GM20000 (cell line): ENCODE results near the gene PLD3.

Source experiments
- DNase-seq: peaks from one replicate; pipeline ENCODE4 v3.0.0; 2012; ENCODE audit warnings: low spot score
- TF ChIP-seq, protein P1 (sequence below): IDR thresholded peaks from 2 replicates; pipeline ENCODE4 v1.5.1; 2012; ENCODE audit warnings: mild to moderate bottlenecking, control low read depth; ENCODE audit errors: extremely low read depth, missing control alignments

The PLD3 gene

DNA sequence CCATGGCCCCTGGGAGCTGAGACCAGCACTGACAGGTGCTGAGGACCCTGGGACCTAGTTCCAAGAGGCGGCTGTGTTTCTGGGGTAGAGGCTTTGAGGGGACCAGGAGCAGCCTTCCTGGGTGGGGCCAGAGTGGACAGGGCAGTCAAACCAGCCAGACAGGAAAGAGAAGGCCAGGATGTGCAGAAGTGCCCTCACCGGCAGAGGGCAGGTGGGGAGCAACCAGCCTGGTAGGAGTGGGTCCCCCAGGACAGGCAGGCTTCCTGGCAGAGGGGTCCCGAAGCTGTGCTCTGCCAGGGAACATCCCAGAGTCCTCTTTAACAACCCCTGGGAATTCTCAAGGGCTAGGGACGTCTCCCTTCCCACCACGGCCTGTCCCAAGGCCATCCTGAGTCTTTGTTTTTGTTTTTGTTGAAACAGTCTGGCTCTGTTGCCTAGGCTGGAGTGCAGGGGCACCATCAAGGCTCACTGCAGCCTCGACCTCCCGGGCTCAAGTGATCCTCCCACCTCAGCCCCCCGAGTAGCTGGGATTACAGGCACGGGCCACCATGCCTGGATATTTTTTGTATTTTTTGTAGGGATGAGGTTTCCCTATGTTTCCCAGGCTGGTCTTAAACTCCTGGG lies 44.5 kb downstream of the PLD3 start:
- TF ChIP-seq, protein P1, sequence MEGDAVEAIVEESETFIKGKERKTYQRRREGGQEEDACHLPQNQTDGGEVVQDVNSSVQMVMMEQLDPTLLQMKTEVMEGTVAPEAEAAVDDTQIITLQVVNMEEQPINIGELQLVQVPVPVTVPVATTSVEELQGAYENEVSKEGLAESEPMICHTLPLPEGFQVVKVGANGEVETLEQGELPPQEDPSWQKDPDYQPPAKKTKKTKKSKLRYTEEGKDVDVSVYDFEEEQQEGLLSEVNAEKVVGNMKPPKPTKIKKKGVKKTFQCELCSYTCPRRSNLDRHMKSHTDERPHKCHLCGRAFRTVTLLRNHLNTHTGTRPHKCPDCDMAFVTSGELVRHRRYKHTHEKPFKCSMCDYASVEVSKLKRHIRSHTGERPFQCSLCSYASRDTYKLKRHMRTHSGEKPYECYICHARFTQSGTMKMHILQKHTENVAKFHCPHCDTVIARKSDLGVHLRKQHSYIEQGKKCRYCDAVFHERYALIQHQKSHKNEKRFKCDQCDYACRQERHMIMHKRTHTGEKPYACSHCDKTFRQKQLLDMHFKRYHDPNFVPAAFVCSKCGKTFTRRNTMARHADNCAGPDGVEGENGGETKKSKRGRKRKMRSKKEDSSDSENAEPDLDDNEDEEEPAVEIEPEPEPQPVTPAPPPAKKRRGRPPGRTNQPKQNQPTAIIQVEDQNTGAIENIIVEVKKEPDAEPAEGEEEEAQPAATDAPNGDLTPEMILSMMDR, result peak; percentile 17
- peak; percentile 58 for DNase-seq

- DNase-seq, result no peak
- TF ChIP-seq, protein P1, result no peak
These were observed 45.7 kb downstream of the PLD3 start for GRCh38 chr19:40393894-40394815.

DNA sequence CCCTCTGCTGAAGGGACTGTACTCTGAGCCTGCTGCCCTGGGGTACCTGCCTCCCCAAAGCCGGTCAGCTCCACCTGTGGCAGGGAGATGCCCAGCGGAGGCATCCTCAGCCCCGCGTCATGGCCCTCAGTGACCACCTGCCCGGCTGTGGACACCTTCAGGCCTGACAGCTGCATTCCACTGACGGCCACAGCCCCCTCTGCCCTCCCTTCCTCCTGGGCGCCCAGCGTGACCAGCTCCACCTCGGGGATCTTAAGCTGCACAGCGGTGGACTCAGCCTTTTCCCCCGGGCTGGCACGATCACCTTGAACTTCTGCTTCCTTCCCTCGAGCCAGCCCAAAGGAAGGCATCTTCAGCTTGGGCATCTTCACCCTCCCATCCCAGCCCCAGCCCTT lies 46.3 kb downstream of the PLD3 start:
- TF ChIP-seq, protein P1, result no peak
- no peak for DNase-seq

DNA sequence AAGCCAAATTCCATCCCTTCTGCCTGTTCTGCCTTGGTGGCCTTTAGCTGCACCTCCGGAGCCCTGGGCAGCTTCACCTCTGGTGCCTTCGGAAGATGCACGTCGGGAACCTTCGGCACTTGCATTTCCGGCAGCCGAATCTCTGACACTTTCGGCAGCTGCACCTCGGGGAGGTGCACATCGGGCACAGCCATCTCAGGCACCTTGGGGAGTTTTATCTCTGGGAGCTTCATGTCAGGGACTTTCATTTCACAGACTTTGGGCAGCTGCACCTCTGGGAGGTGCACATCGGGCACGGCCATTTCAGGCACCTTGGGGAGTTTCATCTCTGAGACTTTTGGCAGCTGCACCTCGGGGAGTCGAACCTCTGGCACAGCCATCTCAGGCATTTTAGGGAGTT lies 47.5 kb downstream of the PLD3 start:
- TF ChIP-seq, protein P1, result no peak
- no peak for DNase-seq

GRCh38 chr19:40396886-40397567 lies 48.5 kb downstream of the PLD3 start:
- no peak for DNase-seq
- TF ChIP-seq, protein P1, result no peak

- no peak for DNase-seq
These were observed 49.0 kb downstream of the PLD3 start for GRCh38 chr19:40397568-40397906.

More at GRCh38 chr19:40397568-40397906, 49.0 kb downstream of the PLD3 start:
- TF ChIP-seq, protein P1, result no peak
